ENCODE data around the gene IRF4. TPM values are rescaled to one million over a fixed set of nuclear protein-coding genes. Genes with fewer than 3 reads are reported as not detected.
A peak's percentile ranks its signal among the peaks of the same experiment; 100 is the strongest.

IRF4 gene
- total RNA-seq, 2 experiments from 2014 or later: 16.9 to 20.8 TPM

DNA sequence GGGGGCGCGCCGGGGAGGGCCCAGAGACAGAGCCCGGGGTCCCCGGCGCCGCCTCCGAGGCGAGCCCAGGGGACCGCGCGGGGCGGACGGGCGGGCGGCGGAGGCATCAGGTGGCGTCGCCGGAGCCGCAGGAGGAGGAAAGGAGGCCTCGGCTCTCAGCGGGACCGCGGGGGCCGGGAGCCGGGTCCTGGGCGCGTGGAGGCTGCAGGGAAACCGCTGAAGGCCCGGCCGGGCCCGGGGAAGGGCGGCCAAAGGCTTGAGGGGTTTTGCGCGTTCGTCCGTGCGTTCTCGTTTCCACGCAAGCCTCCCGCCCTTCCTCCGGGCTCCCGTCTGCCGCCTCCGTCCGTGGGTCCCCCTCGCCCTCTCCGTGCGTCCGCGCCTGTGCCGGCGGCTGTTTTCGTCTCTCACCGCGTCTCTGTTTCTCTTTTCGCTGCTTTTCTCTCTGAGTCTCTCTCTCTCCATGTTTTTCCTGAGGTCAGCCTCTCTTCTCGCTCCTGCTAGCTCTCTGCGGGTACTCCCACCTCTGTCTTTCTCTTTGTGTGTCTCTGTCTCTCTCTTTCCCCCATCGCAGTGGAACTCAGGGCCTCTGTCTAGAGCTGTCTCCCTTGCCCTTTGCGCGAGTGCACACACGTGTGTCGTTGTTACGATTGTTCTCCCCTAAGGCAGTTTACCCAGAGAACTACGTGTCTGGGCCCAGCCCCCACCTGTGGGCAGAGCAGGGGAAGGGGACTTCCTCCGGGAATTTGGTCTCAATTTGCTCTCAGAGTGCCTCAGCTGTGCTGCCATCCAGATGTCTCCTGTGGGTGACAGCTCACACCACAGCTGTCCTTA is 2.1 kb downstream of the IRF4 start:
- peaks cover 43% of the 10 kb centered on the region for H3K4me1 ChIP-seq (ENCODE audit: insufficient read depth, low read length)
- Mint-ChIP-seq H3K27ac (peak overlapping the region; percentile 73), H3K4me1 (ENCODE audit: low read depth) (peaks cover 42% of the 10 kb centered on the region), H3K9me3 (no peaks in the 10 kb centered on the region), H3K36me3 (ENCODE audit: low read depth) (peaks cover 20% of the 10 kb centered on the region), H3K27me3 (peaks cover 6% of the 10 kb centered on the region), H3K4me3 (peak overlapping the region; percentile 93)
- TF ChIP-seq, protein P1, sequence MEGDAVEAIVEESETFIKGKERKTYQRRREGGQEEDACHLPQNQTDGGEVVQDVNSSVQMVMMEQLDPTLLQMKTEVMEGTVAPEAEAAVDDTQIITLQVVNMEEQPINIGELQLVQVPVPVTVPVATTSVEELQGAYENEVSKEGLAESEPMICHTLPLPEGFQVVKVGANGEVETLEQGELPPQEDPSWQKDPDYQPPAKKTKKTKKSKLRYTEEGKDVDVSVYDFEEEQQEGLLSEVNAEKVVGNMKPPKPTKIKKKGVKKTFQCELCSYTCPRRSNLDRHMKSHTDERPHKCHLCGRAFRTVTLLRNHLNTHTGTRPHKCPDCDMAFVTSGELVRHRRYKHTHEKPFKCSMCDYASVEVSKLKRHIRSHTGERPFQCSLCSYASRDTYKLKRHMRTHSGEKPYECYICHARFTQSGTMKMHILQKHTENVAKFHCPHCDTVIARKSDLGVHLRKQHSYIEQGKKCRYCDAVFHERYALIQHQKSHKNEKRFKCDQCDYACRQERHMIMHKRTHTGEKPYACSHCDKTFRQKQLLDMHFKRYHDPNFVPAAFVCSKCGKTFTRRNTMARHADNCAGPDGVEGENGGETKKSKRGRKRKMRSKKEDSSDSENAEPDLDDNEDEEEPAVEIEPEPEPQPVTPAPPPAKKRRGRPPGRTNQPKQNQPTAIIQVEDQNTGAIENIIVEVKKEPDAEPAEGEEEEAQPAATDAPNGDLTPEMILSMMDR (IDR thresholded peaks at IDR 0.05): no peak
- DNase-seq: peak in 3 of 14 experiments; percentile 20 to 45 (median 33)
- intact Hi-C loops (cut with DNase I, micrococcal nuclease): loop anchor here in 1 of 2 experiments (5.0 kb wide), 5 partner anchors 49 to 989 kb away; no protein-coding TSS in a partner anchor
- H3K27ac ChIP-seq (ENCODE audit: low read depth in 1 of 2, low read length in 2 of 2): no peak overlapping the region
- peaks cover 13% of the 10 kb centered on the region for H3K36me3 ChIP-seq (ENCODE audit: insufficient read depth, low read length)
- ATAC-seq (ENCODE audit: poor library complexity): peak; percentile 12
- H3K27me3 ChIP-seq (ENCODE audit: control insufficient read depth in 1 of 2, insufficient read depth in 2 of 2, low read length in 2 of 2): no peaks in the 10 kb centered on the region
- peak overlapping the region; percentile 80 for H3K4me3 ChIP-seq (ENCODE audit: low read length)
- no peaks in the 10 kb centered on the region for H3K9me3 ChIP-seq (ENCODE audit: control insufficient read depth in 1 of 2, insufficient read depth in 1 of 2, low read length in 2 of 2)
- ChIA-PET CTCF (interaction anchor here (1.2 kb wide), 1 partner anchor 26 kb away, joined by 4 read pairs; no protein-coding TSS in a partner anchor), POLR2A (interaction anchor here (2.6 to 6.1 kb wide), 3 partner anchors 11 to 96 kb away, joined by 9 to 74 read pairs (median 65); no protein-coding TSS in a partner anchor)

DNA sequence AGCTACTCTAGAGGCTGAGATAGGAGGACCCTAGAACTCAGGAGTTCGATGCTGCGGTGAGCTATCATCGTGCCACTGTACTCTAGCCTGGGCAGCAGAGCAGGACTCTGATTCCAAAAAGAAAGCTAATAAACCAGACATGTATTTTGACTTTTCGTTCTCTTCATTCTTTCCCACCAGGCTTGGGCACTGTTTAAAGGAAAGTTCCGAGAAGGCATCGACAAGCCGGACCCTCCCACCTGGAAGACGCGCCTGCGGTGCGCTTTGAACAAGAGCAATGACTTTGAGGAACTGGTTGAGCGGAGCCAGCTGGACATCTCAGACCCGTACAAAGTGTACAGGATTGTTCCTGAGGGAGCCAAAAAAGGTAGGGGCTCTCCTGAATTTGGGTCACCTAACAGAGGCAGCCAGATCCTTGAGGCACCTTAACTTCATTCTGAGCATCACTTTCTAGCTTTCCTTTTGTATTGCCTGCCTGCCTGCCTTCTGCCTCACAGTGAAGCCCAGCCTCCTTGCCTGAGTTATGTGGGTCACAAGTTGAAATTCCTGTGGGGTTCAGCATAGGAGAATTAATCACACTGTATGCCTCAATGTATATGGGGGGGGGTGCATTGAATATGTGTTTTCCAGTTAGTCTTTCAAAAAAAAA is 3.2 kb downstream of the IRF4 start:
- no peaks in the 10 kb centered on the region for H3K9me3 Mint-ChIP-seq
- peak overlapping the region; percentile 75 for H3K4me3 Mint-ChIP-seq
- TF ChIP-seq, protein P1 (IDR thresholded peaks at IDR 0.05): no peak
- peaks cover 17% of the 10 kb centered on the region for H3K36me3 ChIP-seq (ENCODE audit: insufficient read depth, low read length)
- DNase-seq (no peak), ATAC-seq (ENCODE audit: poor library complexity) (no peak)
- no peaks in the 10 kb centered on the region for H3K27me3 ChIP-seq (ENCODE audit: control insufficient read depth in 1 of 2, insufficient read depth in 2 of 2, low read length in 2 of 2)
- CTCF ChIA-PET: interaction anchor here (0.7 to 1.2 kb wide), 3 partner anchors 10 to 130 kb away, joined by 3 to 4 read pairs (median 4); no protein-coding TSS in a partner anchor
- no peak overlapping the region for H3K27ac ChIP-seq (ENCODE audit: low read depth in 1 of 2, low read length in 2 of 2)
- POLR2A ChIA-PET: interaction anchor here (0.6 to 6.1 kb wide), 4 partner anchors 10 to 199 kb away, joined by 3 to 74 read pairs (median 34); no protein-coding TSS in a partner anchor
- no peak overlapping the region for H3K4me3 ChIP-seq (ENCODE audit: low read length)
- intact Hi-C loops (cut with DNase I, micrococcal nuclease): loop anchor here (5.0 kb wide), 6 partner anchors 48 to 988 kb away; no protein-coding TSS in a partner anchor
- H3K27me3 Mint-ChIP-seq: peaks cover 5% of the 10 kb centered on the region
- H3K27ac Mint-ChIP-seq: no peak overlapping the region
- peaks cover 39% of the 10 kb centered on the region for H3K4me1 Mint-ChIP-seq (ENCODE audit: low read depth)
- H3K36me3 Mint-ChIP-seq (ENCODE audit: low read depth): peaks cover 23% of the 10 kb centered on the region
- H3K4me1 ChIP-seq (ENCODE audit: insufficient read depth, low read length): peaks cover 51% of the 10 kb centered on the region
- H3K9me3 ChIP-seq (ENCODE audit: control insufficient read depth in 1 of 2, insufficient read depth in 1 of 2, low read length in 2 of 2): no peaks in the 10 kb centered on the region

DNA sequence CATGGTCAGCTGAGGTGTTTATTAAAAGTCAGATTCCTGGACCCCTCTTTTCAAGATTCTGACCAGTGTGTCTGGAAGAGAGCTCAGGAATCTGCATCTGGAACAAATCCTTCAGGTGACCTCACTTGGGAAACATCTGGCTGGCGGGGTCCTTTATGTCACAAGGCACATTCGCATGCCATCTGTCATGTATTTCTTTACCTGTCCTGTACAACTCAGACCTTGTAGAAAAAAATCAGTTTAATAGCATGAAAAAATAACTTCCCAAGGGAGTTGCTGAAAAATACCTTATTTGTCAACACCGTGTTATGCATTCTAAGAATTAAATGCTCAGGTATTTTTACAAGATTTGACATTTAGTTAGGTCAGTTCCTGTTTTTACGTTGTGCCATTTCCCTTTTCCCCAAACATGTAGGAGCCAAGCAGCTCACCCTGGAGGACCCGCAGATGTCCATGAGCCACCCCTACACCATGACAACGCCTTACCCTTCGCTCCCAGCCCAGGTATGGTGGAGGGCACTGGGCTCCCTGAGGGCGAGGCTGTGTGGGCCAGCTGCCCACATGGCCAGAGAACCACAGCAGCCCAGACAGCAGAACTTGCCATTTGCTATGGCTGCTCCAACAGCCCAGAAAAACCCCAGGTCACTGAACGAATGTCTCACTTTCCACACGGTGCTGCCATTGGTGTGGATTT is 4.0 kb downstream of the IRF4 start:
- ChIA-PET POLR2A (interaction anchor here (6.1 kb wide), 1 partner anchor 50 kb away, joined by 65 read pairs; no protein-coding TSS in a partner anchor), CTCF (interaction anchor here (0.7 kb wide), 1 partner anchor 130 kb away, joined by 3 read pairs; no protein-coding TSS in a partner anchor)
- Histone ChIP-seq H3K27me3 (ENCODE audit: control insufficient read depth in 1 of 2, insufficient read depth in 2 of 2, low read length in 2 of 2) (no peaks in the 10 kb centered on the region), H3K9me3 (ENCODE audit: control insufficient read depth in 1 of 2, insufficient read depth in 1 of 2, low read length in 2 of 2) (no peaks in the 10 kb centered on the region), H3K4me1 (ENCODE audit: insufficient read depth, low read length) (peaks cover 52% of the 10 kb centered on the region), H3K27ac (ENCODE audit: low read depth in 1 of 2, low read length in 2 of 2) (no peak overlapping the region), H3K4me3 (ENCODE audit: low read length) (no peak overlapping the region), H3K36me3 (ENCODE audit: insufficient read depth, low read length) (peaks cover 17% of the 10 kb centered on the region)
- no peak for ATAC-seq (ENCODE audit: poor library complexity)
- TF ChIP-seq, protein P1 (IDR thresholded peaks at IDR 0.05): no peak
- Mint-ChIP-seq H3K27me3 (peaks cover 5% of the 10 kb centered on the region), H3K9me3 (no peaks in the 10 kb centered on the region), H3K27ac (no peak overlapping the region), H3K4me1 (ENCODE audit: low read depth) (peaks cover 38% of the 10 kb centered on the region), H3K36me3 (ENCODE audit: low read depth) (peaks cover 29% of the 10 kb centered on the region), H3K4me3 (peak overlapping the region; percentile 75)
- DNase-seq: no peak
- intact Hi-C loops (cut with DNase I, micrococcal nuclease): loop anchor here in 1 of 2 experiments (5.0 kb wide), 1 partner anchor 97 kb away; no protein-coding TSS in a partner anchor
